SU-DHL-6 (cell line): ENCODE measurements around the gene IL20.

Experiments used
- H2AFZ ChIP-seq: fragments of 200-600 bp; sonication (generic); 2 replicates; pipeline ENCODE4 v1.6.1; 2014; ENCODE audit warnings: low read depth, mild to moderate bottlenecking, moderate library complexity, mixed read lengths, antibody characterized with exemption, low read length; ENCODE audit not compliant: severe bottlenecking
- H3F3A ChIP-seq: fragments of 200-600 bp; shearing (Covaris generic); 2 replicates; pipeline ENCODE4 v1.6.0; 2016; ENCODE audit warnings: antibody characterized with exemption, mild to moderate bottlenecking; ENCODE audit not compliant: insufficient read depth
- H3K27ac ChIP-seq: fragments of 200-600 bp; sonication (generic); 2 replicates; pipeline ENCODE4 v1.5.1; 2016; ENCODE audit warnings: low read depth, mild to moderate bottlenecking, low read length, moderate library complexity, mixed read lengths
- H3K27me3 ChIP-seq: fragments of 200-600 bp; sonication (generic), shearing (Covaris generic); 2 replicates; pipeline ENCODE4 v1.6.0; 2014; ENCODE audit warnings: mild to moderate bottlenecking, low read length
- H3K36me3 ChIP-seq: fragments of 200-600 bp; sonication (generic); 2 replicates; pipeline ENCODE4 v1.6.1; 2014; ENCODE audit warnings: mild to moderate bottlenecking, low read length, mixed read lengths
- H3K4me2 ChIP-seq: fragments of 300-600, 200-600 bp; shearing (Covaris generic), sonication (generic); 2 replicates; pipeline ENCODE4 v1.6.0; 2014; ENCODE audit warnings: low read length, low read depth, mild to moderate bottlenecking; ENCODE audit not compliant: poor library complexity, severe bottlenecking
- H3K4me3 ChIP-seq: fragments of 200-600 bp; sonication (generic); 2 replicates; pipeline ENCODE4 v1.5.1; 2014; ENCODE audit warnings: antibody characterized with exemption, low read length, mild to moderate bottlenecking, mixed read lengths; ENCODE audit not compliant: insufficient read depth, poor library complexity, severe bottlenecking
- H3K79me2 ChIP-seq: fragments of 200-600 bp; sonication (generic); 2 replicates; pipeline ENCODE4 v1.6.1; 2014; ENCODE audit warnings: mild to moderate bottlenecking, low read length, moderate library complexity; ENCODE audit not compliant: insufficient read depth
- H3K9ac ChIP-seq: fragments of 200-600 bp; sonication (generic); 2 replicates; pipeline ENCODE4 v1.7.0; 2014; ENCODE audit warnings: mild to moderate bottlenecking, low read length
- H3K9me2 ChIP-seq: fragments of 200-600 bp; sonication (generic); replicated peaks from 2 replicates; pipeline ENCODE4 v1.6.1; 2014; ENCODE audit warnings: low read length; ENCODE audit not compliant: insufficient read depth
- H3K9me3 ChIP-seq: fragments of 200-600 bp; sonication (generic); 2 replicates; pipeline ENCODE4 v1.6.1; 2014; ENCODE audit warnings: low read length, mixed read lengths; ENCODE audit not compliant: insufficient read depth
- H4K20me1 ChIP-seq: fragments of 200-600 bp; sonication (generic); 2 replicates; pipeline ENCODE4 v1.6.1; 2014; ENCODE audit warnings: low read depth, mild to moderate bottlenecking, antibody characterized with exemption, low read length, moderate library complexity, mixed read lengths
- CTCF ChIP-seq: fragments of 200-600 bp; sonication (generic); IDR thresholded peaks from one replicate; pipeline ENCODE4 v1.5.1; 2017; ENCODE audit warnings: antibody characterized with exemption, mild to moderate bottlenecking, low read length, moderate library complexity; ENCODE audit not compliant: insufficient read depth, poor library complexity, severe bottlenecking
- EZH2phosphoT487 ChIP-seq: fragments of 200-600 bp; sonication (generic), shearing (Covaris generic); conservative IDR thresholded peaks from 2 replicates; pipeline ENCODE4 v1.6.1; 2018; ENCODE audit warnings: mild to moderate bottlenecking, antibody characterized with exemption, low read length, moderate library complexity, mixed read lengths

Gene IL20

DNA sequence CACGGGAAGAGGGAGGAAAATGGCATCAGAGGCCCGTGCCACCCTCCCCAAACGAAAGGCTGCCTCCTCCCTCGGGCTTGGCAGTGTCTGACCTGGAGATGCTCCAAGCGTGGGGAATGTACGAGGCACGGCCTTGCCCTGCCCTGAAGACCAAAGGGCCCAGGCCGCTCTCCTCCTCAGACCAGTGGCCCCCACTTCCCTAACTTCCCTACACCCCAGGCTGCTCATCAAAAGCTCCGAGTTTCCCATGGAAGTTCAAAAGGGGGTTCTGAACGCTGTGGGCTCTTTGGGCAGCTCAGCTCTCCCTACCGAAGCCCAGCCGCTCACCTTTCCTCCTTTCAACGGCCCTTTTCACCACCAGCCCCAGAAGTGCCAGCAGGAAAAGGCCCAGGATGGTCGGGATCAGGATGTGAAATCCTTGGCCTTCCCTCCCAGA, 44.5 kb downstream of the IL20 start:
- Histone ChIP-seq H3K79me2 (no peaks in the 10 kb centered on the region), H3K4me2 (no peak overlapping the region), H3K9me2 (no peaks in the 10 kb centered on the region), H3F3A (no peaks in the 10 kb centered on the region), H3K27me3 (no peaks in the 10 kb centered on the region), H3K4me3 (no peak overlapping the region), H3K9me3 (no peaks in the 10 kb centered on the region), H3K9ac (no peak overlapping the region), H3K27ac (no peak overlapping the region), H2AFZ (no peak overlapping the region), H4K20me1 (no peaks in the 10 kb centered on the region), H3K36me3 (no peaks in the 10 kb centered on the region)
- no peak for TF ChIP-seq EZH2phosphoT487
- TF ChIP-seq CTCF = no peak

DNA sequence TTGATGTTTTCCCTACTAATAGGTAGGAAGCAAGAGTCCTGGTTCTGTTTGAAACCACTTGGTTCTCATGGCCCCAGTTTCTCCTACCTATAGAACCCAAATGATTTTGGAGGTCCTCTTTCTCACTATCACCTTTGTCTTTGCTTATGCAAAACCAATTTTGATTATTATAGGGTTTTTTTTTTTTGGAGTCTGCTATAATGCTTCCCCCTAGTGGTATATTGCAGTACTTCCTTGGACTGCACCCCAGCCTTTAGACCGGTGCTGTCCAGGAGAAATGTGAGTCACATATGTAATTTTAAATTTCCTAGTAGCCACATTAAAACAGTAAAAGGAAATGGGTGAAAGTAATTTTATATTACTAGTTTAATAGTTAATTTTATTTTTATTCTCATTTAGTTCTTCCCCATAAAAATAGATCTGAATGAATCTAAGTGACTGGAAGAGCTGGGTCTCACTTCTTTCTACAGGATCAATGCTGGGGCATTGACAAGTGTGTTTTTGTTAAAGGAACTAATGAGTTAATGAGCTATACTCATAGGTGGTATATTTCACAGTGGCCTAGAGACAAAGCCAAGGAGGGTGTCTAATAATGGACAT, 45.7 kb downstream of the IL20 start:
- no peaks in the 10 kb centered on the region for H3K36me3 ChIP-seq
- H3K9me3 ChIP-seq = no peaks in the 10 kb centered on the region
- no peak overlapping the region for H3K4me2 ChIP-seq
- no peak overlapping the region for H3K4me3 ChIP-seq
- H3K9ac ChIP-seq = no peak overlapping the region
- H4K20me1 ChIP-seq = no peaks in the 10 kb centered on the region
- H2AFZ ChIP-seq = no peak overlapping the region
- no peak overlapping the region for H3K27ac ChIP-seq
- no peaks in the 10 kb centered on the region for H3K27me3 ChIP-seq
- TF ChIP-seq EZH2phosphoT487 (no peak), CTCF (peak; percentile 85)
- H3K9me2 ChIP-seq = no peaks in the 10 kb centered on the region
- H3K79me2 ChIP-seq = no peaks in the 10 kb centered on the region
- no peaks in the 10 kb centered on the region for H3F3A ChIP-seq

DNA sequence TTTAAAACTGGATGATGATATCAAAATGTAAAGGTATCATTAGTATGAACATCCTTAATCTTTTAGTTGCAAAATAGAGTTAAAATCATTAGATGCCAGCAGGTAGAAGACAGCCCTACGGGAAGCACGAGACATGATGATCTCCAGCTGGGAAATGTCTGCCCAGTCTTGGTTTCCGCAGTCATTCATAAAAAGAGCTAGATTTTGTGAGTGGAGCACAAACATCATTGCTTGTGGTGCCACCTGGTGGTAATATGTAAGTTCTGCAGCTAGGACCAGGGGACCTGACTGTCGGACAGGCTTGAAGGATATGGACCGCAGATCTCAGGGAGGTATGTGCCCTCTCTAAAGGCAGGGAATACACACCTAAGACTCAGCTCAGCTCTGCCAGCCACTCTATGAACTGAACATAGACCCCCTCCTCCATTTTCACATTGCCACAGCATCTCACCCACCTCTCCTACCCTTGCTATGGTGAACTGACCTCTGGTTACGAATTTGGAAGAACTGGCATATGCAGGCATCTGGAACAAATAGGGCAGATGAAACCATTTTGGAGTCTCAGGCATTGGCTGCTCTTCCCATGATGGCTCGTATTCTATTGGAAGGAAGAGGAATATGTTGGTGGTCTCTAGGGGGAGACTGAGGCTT, 47.1 kb downstream of the IL20 start:
- Histone ChIP-seq H3K27ac (no peak overlapping the region), H3F3A (no peaks in the 10 kb centered on the region), H3K9me3 (no peaks in the 10 kb centered on the region), H3K9me2 (no peaks in the 10 kb centered on the region), H3K27me3 (no peaks in the 10 kb centered on the region), H3K36me3 (no peaks in the 10 kb centered on the region), H2AFZ (no peak overlapping the region), H4K20me1 (no peaks in the 10 kb centered on the region), H3K9ac (no peak overlapping the region), H3K4me2 (no peak overlapping the region), H3K79me2 (no peaks in the 10 kb centered on the region), H3K4me3 (no peak overlapping the region)
- TF ChIP-seq EZH2phosphoT487 = no peak
- TF ChIP-seq CTCF = peak; percentile 67
